HL-60/S4 treated with retinoic acid at 250 ng/mL for 4 days and 3 days (cell line): ENCODE data around the gene MAB21L3.

Experiments used
- in situ Hi-C: fragments of 300-500 bp; cut with MboI; formaldehyde crosslinking; loops from 2 replicates; pipeline ENCODE4 v1.7.0; 2022; ENCODE audit warnings: low sequenced_read_pairs

MAB21L3 gene

DNA sequence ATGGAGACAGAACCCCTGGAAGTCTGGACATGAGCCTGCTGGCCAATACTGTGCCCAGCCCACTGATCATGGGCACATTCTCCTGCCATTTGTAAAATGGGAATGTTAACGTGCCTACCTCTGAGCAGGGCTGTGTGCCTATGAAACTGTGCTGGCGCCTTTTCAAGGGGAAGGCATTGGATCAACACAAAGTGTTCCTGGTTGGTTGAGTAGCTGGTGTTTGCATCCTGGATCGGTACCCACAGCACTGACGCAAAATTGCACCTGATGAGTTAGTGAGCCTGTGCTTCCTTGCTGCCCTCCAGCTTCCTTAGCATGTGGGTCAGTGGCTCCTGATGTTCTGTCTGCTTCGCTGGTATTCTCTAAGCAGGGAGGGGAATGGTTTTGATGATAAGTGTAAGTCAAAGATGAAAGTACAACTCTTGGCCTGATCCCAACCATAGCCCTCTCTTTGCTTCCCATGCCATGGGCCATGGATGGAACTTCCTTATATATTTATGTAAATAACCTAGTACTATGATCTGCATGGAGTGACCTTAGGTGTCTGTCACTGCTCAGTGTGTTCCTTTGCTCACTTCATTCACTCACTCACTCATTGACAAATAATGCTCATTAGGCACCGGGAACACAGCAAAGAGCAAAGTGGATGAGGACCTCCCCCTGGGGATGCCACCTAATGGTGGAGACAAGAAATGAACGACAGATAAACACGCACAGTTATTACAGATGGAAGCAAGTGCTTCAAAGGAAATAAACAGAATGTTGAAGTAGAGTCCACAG lies 22.7 kb downstream of the MAB21L3 start:
- in situ Hi-C loops: loop anchor here (10.0 to 25.0 kb wide), 2 partner anchors 361 to 453 kb away; no protein-coding TSS in a partner anchor

DNA sequence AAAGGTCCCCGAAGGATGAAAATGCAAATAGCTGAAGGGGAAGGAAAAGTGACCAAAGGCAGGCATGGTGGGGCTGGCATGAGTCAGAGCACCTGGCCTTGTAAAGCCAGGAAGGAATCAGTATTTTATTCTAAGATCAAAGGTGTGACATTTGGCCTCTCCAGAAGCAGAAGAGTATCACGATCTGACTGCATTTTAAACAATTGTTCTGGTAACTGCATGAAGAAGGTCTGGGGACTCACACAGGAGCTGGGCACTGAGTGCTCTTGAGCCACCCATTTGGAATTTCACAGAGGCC lies 23.2 kb downstream of the MAB21L3 start:
- in situ Hi-C loops: loop anchor here (10.0 to 25.0 kb wide), 2 partner anchors 360 to 453 kb away; no protein-coding TSS in a partner anchor

DNA sequence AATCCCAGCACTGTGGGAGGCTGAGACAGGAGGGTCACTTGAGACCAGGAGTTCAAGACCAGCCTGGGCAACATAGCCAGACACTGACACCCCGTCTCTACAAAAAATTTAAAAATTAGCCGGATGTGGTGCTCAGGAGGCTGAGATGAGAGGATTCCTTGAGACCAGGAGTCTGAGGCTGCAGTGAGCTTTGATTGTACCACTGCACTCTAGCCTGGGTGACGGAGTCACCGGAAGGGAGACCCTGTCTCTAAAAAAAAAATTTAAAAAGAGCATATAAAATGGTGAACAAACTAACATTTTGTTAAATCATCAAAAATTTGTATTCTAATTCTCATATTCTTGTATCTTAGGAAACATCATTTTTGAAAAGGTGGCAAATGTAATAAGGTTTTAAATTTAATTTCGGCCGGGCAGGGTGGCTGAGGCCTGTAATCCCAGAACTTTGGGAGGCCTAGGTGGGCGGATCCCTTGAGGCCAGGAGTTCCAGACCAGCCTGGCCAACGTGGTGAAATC lies 27.1 kb downstream of the MAB21L3 start:
- in situ Hi-C loops: loop anchor here (10.0 to 25.0 kb wide), 2 partner anchors 356 to 449 kb away; no protein-coding TSS in a partner anchor

DNA sequence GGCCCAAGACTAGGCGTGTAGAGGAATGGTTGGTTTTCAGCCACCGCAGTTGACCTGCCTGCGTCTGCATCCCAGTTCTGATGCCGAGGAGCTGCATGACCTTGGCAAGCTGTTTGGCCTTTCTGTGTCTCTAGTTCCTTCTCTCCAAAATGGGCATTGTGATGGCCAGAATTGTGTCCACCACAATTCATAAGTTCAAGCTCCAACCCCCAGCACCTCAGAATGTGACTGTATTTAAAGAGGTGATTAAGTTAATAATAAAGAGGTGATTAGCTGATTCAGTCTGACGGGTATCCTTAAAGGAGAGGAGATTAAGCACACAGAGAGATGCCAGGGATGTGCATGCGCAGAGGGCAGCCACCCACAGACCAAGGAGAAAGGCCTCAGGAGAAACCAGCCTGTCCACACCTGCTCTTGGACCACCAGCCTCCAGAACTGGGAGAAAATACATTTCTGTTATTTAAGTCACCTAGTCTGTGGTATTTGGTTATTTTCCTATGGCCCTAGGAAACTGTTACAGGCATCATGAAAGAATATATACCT lies 28.5 kb downstream of the MAB21L3 start:
- in situ Hi-C loops: loop anchor here (10.0 to 25.0 kb wide), 2 partner anchors 355 to 448 kb away; no protein-coding TSS in a partner anchor

DNA sequence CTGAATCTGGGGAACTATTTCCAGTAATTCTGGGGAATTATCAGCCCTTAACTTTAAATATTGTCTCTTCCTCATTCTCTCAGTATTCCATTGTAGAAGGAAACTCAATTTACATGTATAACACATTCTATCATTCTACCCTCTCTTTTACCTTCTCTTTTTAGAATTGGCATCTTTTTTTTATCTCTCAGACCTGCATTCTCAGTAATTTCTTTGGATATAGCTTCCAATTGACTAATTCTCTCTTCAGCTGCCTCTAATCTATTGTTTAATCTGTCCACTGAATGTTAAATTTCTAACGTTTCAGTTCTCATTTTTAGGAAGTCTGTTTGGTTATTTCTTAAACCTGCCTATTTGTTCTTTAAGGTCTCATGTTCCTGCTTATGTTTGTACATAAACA lies 33.0 kb downstream of the MAB21L3 start:
- in situ Hi-C loops: loop anchor here (25.0 kb wide), 1 partner anchor 443 kb away; no protein-coding TSS in a partner anchor

DNA sequence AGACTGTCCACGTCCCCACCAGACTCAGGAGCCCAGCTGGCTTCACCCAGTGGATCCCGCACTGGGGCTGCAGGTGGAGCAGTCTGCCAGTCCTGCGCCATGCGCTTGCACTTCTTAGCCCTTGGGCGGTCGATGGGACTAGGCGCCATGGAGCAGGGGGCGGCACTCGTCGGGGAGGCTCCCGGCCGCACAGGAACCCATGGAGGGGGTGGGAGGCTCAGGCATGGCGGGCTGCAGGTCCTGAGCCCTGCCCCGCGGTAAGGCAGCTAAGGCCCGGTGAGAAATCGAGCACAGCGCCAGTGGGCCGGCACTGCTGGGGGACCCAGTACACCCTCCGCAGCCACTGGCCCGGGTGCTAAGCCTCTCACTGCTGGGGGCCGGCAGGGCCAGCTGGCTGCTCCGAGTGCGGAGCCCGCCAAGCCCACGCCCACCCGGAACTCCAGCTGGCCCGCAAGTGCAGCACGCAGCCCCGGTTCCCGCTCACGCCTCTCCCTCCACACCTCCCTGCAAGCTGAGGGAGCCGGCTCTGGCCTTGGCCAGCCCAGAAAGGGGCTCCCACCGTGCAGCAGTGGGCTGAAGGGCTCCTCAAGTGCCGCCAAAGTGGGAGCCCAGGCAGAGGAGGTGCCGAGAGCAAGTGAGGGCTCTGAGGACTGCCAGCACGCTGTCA lies 35.4 kb downstream of the MAB21L3 start:
- in situ Hi-C loops: loop anchor here (25.0 kb wide), 1 partner anchor 441 kb away; no protein-coding TSS in a partner anchor

DNA sequence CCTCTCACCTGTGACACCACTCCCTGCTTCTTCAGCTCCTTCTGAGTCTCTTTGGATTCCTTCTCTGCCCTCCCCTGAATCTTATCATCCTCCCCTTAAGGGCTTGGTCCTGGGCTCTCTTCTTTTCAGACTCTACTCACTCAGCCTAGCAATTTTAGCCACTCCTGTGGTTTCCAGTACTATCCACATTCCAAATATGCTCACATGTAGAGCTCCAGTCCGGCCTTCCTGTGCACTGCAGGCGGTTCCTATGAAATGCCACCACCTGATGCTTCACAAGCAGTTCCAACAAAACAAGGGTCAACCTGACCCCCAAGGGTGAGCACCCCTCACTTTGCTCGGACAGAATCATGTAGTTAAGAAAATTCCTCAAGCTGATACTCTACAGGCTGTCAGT lies 35.9 kb downstream of the MAB21L3 start:
- in situ Hi-C loops: loop anchor here (25.0 kb wide), 1 partner anchor 440 kb away; no protein-coding TSS in a partner anchor

DNA sequence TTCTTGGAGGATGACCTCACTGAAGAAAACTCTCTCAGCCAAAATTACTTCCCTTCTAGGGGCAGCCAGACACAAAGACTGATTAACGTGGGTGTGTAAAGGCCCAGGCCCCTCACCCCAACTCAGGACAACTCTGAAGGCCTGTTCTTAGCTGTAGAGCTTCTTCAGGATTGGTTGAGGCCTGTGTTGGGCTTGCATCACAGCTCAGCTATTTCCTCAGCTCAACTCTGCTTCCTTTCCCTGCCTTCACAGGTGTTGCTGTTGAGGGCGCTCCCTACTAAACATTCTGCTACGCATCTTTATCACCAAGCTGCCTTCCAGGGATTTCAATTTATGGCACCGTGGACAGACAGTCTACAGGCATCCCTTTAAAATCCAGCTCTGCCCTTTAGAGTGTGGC lies 36.8 kb downstream of the MAB21L3 start:
- in situ Hi-C loops: loop anchor here (25.0 kb wide), 1 partner anchor 439 kb away; no protein-coding TSS in a partner anchor

DNA sequence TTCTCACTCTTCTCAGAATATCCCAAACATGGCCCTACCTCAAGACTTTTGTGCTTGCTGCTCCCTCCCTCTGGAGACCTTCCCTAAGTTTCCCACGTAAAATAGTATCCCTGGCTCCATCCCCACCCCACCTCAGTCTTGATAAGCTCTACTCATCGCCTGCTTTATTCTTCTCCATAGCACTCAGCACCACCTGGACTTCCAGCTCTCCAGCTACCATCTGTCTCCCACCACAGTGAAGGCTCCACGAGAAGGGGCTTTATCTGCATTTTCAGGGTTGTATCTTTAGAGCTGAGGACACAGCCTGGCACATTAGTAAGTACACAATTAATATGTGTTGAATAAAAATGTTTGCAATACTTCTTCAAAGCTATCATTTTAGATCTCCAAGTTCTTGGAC lies 37.8 kb downstream of the MAB21L3 start:
- in situ Hi-C loops: loop anchor here (25.0 kb wide), 1 partner anchor 438 kb away; no protein-coding TSS in a partner anchor

DNA sequence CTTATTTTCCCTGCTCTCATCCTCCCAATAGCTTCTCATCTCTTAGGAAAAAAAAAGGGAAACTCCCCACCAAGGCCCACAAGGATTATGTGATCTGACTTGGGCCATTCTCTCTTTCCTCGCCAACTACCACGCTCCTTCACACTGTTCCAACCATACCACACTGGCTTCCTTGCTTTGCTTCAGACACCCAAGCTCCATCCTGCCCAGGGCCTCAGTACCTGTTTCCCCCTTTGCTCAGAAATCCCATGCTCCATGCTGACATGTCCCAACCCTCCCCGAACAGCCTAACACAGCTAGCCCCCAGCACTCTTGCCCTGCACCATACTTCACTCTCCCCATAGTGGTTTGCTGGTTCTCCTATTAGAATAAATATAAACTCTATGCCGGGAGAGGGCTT lies 39.2 kb downstream of the MAB21L3 start:
- in situ Hi-C loops: no loop called here

DNA sequence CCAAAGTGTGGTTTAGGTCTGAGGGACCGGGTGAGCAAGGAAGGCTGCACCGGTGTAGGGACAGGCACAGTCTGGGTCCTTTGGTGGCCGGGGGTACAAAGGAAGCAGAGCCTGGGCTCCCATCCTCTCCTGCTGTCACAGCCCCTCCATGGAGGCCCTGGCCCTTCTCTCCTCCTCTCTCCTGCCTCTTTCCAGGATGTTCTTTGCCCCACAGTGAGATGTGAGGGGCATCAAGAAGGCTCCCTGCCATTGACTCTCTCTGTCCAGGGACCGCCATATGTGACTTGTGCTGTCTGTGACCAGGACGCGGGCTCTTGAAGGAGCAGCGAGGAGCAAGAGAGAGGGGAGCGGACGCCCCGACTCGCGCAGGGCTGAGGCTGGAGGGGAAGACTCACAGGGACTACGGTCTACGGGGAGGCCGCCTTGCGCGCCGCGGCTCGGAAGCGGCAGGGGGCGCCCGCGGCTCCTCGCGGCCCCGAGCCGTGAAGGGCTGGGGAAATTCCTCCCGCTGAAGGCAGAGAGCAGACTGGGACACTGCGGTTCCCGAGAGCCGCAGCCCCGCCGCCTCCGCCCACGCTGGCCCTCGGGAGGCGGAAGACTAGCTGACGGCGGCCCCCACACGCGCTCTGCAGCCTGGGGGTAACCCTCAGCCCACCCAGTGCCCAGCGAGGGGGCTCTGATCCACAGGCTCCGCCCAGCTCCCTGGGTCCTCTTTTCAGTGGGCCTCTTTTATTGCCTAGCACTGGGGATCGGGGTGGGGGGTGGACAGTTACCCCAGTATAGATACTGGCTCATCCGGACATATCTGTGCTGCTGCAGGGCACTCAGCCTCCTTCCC lies 40.8 kb downstream of the MAB21L3 start:
- in situ Hi-C loops: no loop called here

DNA sequence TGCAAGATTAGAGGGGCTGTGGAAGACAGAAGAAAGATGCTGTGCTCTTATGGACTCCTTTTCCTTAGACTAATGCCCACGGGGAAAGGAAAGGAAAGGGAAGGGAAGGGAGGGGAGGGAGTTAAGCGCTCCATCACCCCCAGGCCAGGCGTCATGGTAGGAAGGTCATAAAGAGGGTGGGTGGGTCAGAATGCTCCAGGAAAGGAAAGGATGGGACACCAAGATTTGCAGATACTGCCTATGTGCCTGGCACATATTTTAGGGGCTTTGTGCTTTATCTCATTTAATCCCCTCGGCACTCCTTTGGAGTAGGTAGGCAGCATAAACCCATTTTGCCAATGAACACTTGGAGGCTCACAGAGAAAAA lies 41.4 kb downstream of the MAB21L3 start:
- in situ Hi-C loops: no loop called here

DNA sequence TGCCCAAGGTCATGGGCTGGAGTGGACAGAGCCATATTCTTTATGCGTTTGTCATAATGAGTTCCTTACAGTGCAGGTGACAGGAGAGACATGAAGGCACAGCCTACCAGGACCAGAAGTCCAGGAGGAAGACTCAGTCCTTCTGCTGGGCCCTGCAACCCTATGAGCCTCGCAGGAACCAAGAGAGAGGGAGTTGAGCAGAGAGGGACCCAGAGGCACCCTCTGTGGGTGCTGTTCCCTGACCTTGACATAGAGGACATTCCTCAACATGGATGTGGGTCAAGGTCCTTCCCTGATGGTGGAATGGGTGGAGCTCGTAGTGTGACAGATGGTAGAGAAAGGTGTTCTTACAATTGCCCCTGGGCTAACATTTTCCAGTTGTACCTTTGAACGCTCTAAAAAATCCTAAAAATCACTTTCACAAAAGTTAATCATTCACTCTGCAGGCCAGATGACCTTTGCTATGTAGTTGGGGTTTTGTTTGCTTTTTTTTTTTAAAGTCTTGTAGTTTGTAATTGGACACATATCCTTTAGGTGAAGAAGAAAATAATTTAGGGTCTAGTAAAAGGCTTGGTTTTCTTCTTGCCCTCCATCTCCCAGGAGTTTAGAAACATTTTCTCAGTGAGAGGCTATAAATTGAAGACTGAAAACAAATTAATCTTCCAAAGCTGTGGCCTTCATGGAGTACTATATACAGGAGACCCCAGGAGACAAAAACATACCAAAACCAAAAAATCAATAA lies 41.9 kb downstream of the MAB21L3 start:
- in situ Hi-C loops: no loop called here

DNA sequence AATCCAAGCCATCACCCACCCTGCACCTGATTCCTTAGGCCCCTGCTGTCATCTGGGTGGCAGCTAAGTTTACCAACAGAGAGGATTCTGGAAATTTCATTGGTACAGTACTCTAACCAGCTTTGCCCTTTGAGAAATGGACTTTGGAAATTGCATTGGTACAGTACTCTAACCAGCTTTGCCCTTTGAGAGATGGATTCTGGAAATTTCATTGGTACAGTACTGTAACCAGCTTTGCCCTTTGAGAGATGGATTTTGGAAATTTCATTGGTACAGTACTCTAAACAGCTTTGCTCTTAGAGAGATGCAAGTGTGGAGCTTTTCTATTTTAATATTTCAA lies 42.5 kb downstream of the MAB21L3 start:
- in situ Hi-C loops: no loop called here

DNA sequence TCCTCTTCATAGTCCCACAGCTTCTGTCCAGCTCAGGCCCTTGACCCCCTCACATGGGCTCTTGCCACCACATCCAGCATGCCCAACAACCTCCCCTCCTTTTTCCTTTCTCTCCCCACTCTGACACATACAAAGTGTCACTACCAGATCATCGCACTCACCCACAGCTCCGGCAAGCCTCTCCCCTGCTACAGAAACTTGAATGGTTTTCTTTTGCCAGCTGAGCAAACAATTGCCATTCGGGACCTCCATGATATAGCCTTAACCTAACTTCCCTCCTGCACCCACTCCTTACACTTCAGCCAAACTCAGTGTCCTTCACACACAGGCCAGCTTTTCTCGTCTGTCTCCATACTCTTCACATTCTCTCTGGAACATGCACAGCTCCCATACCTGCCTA lies 43.3 kb downstream of the MAB21L3 start:
- in situ Hi-C loops: no loop called here

DNA sequence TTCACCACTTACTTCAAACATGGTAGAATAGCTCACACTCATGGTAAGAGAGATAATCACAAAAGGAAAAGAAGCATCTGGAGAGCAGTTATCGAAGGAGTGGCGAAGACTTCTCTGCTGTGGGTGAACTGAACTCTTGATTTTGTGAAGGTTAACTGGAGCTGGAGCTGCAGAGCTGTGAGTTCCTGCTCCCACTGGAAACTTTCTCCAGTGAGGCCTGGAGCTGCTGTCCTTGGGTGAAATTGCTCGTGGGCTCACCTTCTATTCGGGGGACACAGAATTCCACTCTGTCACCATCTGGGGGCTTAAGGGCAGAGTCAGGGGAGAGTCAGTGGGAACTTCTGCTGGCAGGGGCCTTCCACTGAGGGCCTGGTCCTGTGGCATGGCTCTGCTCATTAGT lies 45.9 kb downstream of the MAB21L3 start:
- in situ Hi-C loops: no loop called here

DNA sequence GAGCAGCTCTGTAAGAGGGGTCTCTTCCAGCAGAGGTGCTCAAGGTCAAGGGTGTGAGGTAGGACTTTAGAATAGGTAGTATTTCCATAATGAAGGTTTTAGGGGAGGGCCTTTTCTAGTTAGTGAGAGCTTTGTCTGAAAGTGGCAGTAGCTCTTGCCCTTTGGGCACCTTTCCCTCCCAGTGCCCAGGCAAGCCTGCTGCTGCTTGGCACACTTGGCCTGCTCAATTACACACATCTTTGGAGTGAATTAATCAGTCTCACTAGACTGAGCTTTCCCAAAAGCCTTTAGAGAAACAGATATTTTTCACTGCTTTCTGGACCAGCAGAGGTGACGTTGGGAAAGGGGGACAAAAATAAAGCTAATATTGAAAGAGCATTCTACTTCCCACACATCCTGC lies 48.0 kb downstream of the MAB21L3 start:
- in situ Hi-C loops: no loop called here

DNA sequence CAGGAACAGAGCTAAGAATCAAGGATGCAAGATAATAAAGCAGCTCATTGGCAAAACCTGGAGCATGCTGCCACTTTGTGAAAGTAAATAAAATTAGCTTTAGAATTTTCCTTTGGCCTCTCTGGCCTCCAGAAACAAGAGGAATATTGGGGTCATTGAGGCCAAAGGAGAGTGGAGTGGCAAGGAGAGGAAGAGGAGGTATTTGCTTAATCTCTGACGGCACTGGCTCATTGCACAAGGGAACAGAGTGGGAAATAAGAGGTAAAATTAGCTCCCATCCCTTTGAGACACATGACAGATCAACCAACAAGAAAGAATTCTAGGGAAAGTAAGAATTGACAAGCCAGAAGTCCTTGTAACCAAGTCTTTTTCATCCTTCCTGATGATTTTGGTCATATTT lies 48.4 kb downstream of the MAB21L3 start:
- in situ Hi-C loops: no loop called here

DNA sequence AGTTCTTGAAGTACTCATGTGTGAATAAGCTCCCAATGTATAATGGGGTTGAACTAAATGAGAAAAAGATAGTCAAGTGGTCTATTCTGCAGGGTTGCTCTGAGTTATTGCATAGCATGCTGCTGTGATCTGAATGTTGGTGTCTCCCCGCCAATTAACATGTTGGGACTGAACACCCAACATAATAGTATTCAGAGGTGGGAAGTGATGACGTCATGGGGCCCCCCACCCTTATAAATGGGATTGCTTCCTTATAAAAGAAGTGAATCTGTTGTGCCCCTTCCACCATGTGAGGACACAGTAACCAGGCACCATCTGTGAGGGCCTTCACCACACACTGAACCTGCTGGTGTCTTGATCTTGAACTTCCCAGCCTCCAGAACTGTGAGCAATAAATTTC lies 50.2 kb downstream of the MAB21L3 start:
- in situ Hi-C loops: no loop called here

DNA sequence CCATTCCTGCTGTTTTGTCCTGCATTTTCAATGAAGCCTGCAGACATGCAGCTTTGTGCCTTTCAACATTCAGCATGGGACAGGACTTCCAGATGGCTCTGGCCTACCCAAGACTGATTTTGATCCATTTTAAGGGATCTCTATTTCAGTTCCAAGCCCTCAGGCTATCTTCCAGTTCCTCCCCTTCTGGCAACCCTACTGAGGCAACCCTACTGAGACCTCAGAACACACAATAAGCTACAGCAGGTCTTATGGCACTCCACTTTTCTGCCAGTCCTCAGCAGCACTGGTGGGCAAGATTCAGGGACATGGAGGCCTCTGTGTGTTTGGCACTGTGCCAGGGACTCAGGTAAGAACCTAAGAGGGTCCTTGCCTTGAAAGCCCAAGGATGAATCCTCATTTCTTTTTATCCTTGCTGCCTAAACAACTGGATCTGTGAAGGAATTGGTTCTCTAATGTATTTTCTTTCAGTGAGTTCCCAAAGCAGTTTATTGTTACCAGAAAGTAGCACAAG lies 50.7 kb downstream of the MAB21L3 start:
- in situ Hi-C loops: no loop called here
